Epithelial cell of esophagus (primary cell): Measurements from ENCODE around the gene ABLIM2.

Experiments used
- DNase-seq: peaks from one replicate; pipeline ENCODE4 v3.0.0; 2010; ENCODE audit warnings: low read depth
- H3K4me3 ChIP-seq: 2 replicates; pipeline ENCODE4 v1.5.1; 2011; ENCODE audit warnings: mild to moderate bottlenecking, low read length, control low read depth
- CTCF ChIP-seq: IDR thresholded peaks from 2 replicates; pipeline ENCODE4 v1.5.1; 2011; ENCODE audit warnings: low read depth, mild to moderate bottlenecking, low read length, control low read depth, inconsistent platforms; ENCODE audit not compliant: insufficient read depth; ENCODE audit errors: missing control alignments

Gene ABLIM2

GRCh38 chr4:8151165-8151650 is 7.4 kb downstream of the ABLIM2 start:
- TF ChIP-seq CTCF: no peak
- H3K4me3 ChIP-seq: no peak overlapping the region
- DNase-seq: no peak

- no peak for DNase-seq
- no peak overlapping the region for H3K4me3 ChIP-seq
- TF ChIP-seq CTCF: no peak
These were observed 8.2 kb downstream of the ABLIM2 start for GRCh38 chr4:8150152-8151090.

- H3K4me3 ChIP-seq: no peak overlapping the region
- no peak for TF ChIP-seq CTCF
- DNase-seq: no peak
These were observed 8.9 kb downstream of the ABLIM2 start for GRCh38 chr4:8149664-8150063.

GRCh38 chr4:8148785-8149435 is 9.7 kb downstream of the ABLIM2 start:
- no peak for TF ChIP-seq CTCF
- DNase-seq: no peak
- H3K4me3 ChIP-seq: no peak overlapping the region

GRCh38 chr4:8148159-8148558 is 10.5 kb downstream of the ABLIM2 start:
- TF ChIP-seq CTCF: no peak
- no peak for DNase-seq
- no peak overlapping the region for H3K4me3 ChIP-seq

GRCh38 chr4:8147231-8147970 is 11.2 kb downstream of the ABLIM2 start:
- TF ChIP-seq CTCF: no peak
- no peak overlapping the region for H3K4me3 ChIP-seq
- DNase-seq: no peak
